ENCODE measurements around the gene WRNIP1. TPM values are rescaled to one million over a fixed set of nuclear protein-coding genes. Genes with fewer than 3 reads are reported as not detected.

The WRNIP1 gene
- total RNA-seq, 4 donors from 2014 or later = 72.3 to 94.7 (median 87.0) TPM

- no peak for TF ChIP-seq POLR2A (IDR thresholded peaks at IDR 0.05)
- TF ChIP-seq CTCF (IDR thresholded peaks at IDR 0.05) = no peak
- no peak overlapping the region for H3K4me3 ChIP-seq (ENCODE audit: low read depth, poor library complexity, severe bottlenecking)
- no peak for DNase-seq (ENCODE audit: low spot score in 2 of 2)
- 28 to 31% methylated on average over 5 of the region's 5 CpGs for WGBS, 2 donors
- intact Hi-C loops (cut with DNase I; ENCODE audit: low total_unique reads) = no loop called here
These were observed 26.7 kb upstream of the WRNIP1 start for GRCh38 chr6:2738373-2738979.

- intact Hi-C loops (cut with DNase I; ENCODE audit: low total_unique reads) = no loop called here
- no peak for DNase-seq (ENCODE audit: low spot score in 2 of 2)
- TF ChIP-seq POLR2A (IDR thresholded peaks at IDR 0.05) (no peak), CTCF (IDR thresholded peaks at IDR 0.05) (no peak)
- 94 to 95% methylated on average over 4 of the region's 4 CpGs for WGBS, 2 donors
- no peak overlapping the region for H3K4me3 ChIP-seq (ENCODE audit: low read depth, poor library complexity, severe bottlenecking)
These were observed 25.9 kb upstream of the WRNIP1 start for GRCh38 chr6:2739335-2739734.

GRCh38 chr6:2740581-2740980, 24.6 kb upstream of the WRNIP1 start:
- intact Hi-C loops (cut with DNase I; ENCODE audit: low total_unique reads) = no loop called here
- TF ChIP-seq POLR2A (IDR thresholded peaks at IDR 0.05) (no peak), CTCF (IDR thresholded peaks at IDR 0.05) (no peak)
- 87 to 91% methylated on average over 5 of the region's 5 CpGs for WGBS, 2 donors
- DNase-seq (ENCODE audit: low spot score in 2 of 2) = no peak
- no peak overlapping the region for H3K4me3 ChIP-seq (ENCODE audit: low read depth, poor library complexity, severe bottlenecking)

- no peak overlapping the region for H3K4me3 ChIP-seq (ENCODE audit: low read depth, poor library complexity, severe bottlenecking)
- 86 to 89% methylated on average over 2 of the region's 2 CpGs for WGBS, 2 donors
- TF ChIP-seq POLR2A (IDR thresholded peaks at IDR 0.05) (no peak), CTCF (IDR thresholded peaks at IDR 0.05) (no peak)
- intact Hi-C loops (cut with DNase I; ENCODE audit: low total_unique reads) = no loop called here
- DNase-seq (ENCODE audit: low spot score in 2 of 2) = no peak
These were observed 23.4 kb upstream of the WRNIP1 start for GRCh38 chr6:2741756-2742155.

- intact Hi-C loops (cut with DNase I; ENCODE audit: low total_unique reads) = no loop called here
- no peak for DNase-seq (ENCODE audit: low spot score in 2 of 2)
- no peak overlapping the region for H3K4me3 ChIP-seq (ENCODE audit: low read depth, poor library complexity, severe bottlenecking)
- 85 to 87% methylated on average over 17 of the region's 17 CpGs for WGBS, 2 donors
- TF ChIP-seq CTCF (IDR thresholded peaks at IDR 0.05) (no peak), POLR2A (IDR thresholded peaks at IDR 0.05) (no peak)
These were observed 21.6 kb upstream of the WRNIP1 start for GRCh38 chr6:2743280-2744208.
